Duodenal mucosa (tissue), 2 donors: ENCODE results near the gene SOD3.

Experiments
- H3K27ac ChIP-seq: one replicate; pipeline ENCODE4 v1.7.0; 2013; ENCODE audit warnings: low read depth, low read length
- H3K27me3 ChIP-seq, 2 donors: one replicate each; pipeline ENCODE4 v1.7.0; 2013; ENCODE audit warnings: low read length in 2 of 2, control low read depth in 1 of 2; ENCODE audit not compliant: insufficient read depth in 2 of 2, control insufficient read depth in 1 of 2
- H3K36me3 ChIP-seq, 2 donors: one replicate each; pipeline ENCODE4 v1.7.0; 2013; ENCODE audit warnings: low read length in 2 of 2, control low read depth in 1 of 2; ENCODE audit not compliant: insufficient read depth in 2 of 2, control insufficient read depth in 1 of 2
- H3K4me1 ChIP-seq, 2 donors: one replicate each; pipeline ENCODE4 v1.7.0; 2013; ENCODE audit warnings: low read length in 2 of 2, control low read depth in 1 of 2; ENCODE audit not compliant: insufficient read depth in 2 of 2, control insufficient read depth in 1 of 2
- H3K4me3 ChIP-seq, 2 donors: one replicate each; pipeline ENCODE4 v1.7.0; 2013; ENCODE audit warnings: low read length in 2 of 2, low read depth in 1 of 2
- H3K9ac ChIP-seq, 2 donors: one replicate each; pipeline ENCODE4 v1.7.0; 2013; ENCODE audit warnings: low read length in 2 of 2, low read depth in 1 of 2
- H3K9me3 ChIP-seq, 2 donors: one replicate each; pipeline ENCODE4 v1.7.0; 2013; ENCODE audit warnings: low read length in 2 of 2, control low read depth in 1 of 2; ENCODE audit not compliant: control insufficient read depth in 1 of 2

SOD3 gene

GRCh38 chr4:24774452-24774851, 20.9 kb upstream of the SOD3 start:
- no peaks in the 10 kb centered on the region for H3K36me3 ChIP-seq
- H3K4me1 ChIP-seq: no peaks in the 10 kb centered on the region
- H3K9me3 ChIP-seq: no peaks in the 10 kb centered on the region
- H3K27ac ChIP-seq: no peak overlapping the region
- H3K4me3 ChIP-seq: no peak overlapping the region
- no peak overlapping the region for H3K9ac ChIP-seq
- H3K27me3 ChIP-seq: no peaks in the 10 kb centered on the region

- no peaks in the 10 kb centered on the region for H3K9me3 ChIP-seq
- H3K36me3 ChIP-seq: no peaks in the 10 kb centered on the region
- no peak overlapping the region for H3K27ac ChIP-seq
- H3K9ac ChIP-seq: no peak overlapping the region
- no peaks in the 10 kb centered on the region for H3K27me3 ChIP-seq
- no peaks in the 10 kb centered on the region for H3K4me1 ChIP-seq
- no peak overlapping the region for H3K4me3 ChIP-seq
Observed at GRCh38 chr4:24775032-24775605, 20.3 kb upstream of the SOD3 start.

- Histone ChIP-seq H3K27ac (no peak overlapping the region), H3K4me1 (no peaks in the 10 kb centered on the region), H3K27me3 (no peaks in the 10 kb centered on the region), H3K9ac (no peak overlapping the region), H3K4me3 (no peak overlapping the region), H3K36me3 (no peaks in the 10 kb centered on the region), H3K9me3 (no peaks in the 10 kb centered on the region)
Observed at GRCh38 chr4:24775750-24776149, 19.6 kb upstream of the SOD3 start.

GRCh38 chr4:24777536-24778463, 17.6 kb upstream of the SOD3 start:
- Histone ChIP-seq H3K27ac (no peak overlapping the region), H3K27me3 (peaks cover 0 to under 1% of the 10 kb centered on the region in 2 donors), H3K36me3 (no peaks in the 10 kb centered on the region), H3K9me3 (no peaks in the 10 kb centered on the region), H3K9ac (no peak overlapping the region), H3K4me3 (no peak overlapping the region), H3K4me1 (no peaks in the 10 kb centered on the region)

GRCh38 chr4:24778464-24779225, 16.7 kb upstream of the SOD3 start:
- Histone ChIP-seq H3K9me3 (no peaks in the 10 kb centered on the region), H3K4me1 (no peaks in the 10 kb centered on the region), H3K36me3 (no peaks in the 10 kb centered on the region), H3K27me3 (peaks cover 0 to 5% of the 10 kb centered on the region in 2 donors), H3K4me3 (no peak overlapping the region), H3K9ac (no peak overlapping the region), H3K27ac (no peak overlapping the region)

GRCh38 chr4:24780936-24781495, 14.4 kb upstream of the SOD3 start:
- H3K9ac ChIP-seq: no peak overlapping the region
- no peaks in the 10 kb centered on the region for H3K4me1 ChIP-seq
- H3K27me3 ChIP-seq: peaks cover 0 to 5% of the 10 kb centered on the region in 2 donors
- H3K36me3 ChIP-seq: no peaks in the 10 kb centered on the region
- H3K9me3 ChIP-seq: no peaks in the 10 kb centered on the region
- H3K4me3 ChIP-seq: no peak overlapping the region
- no peak overlapping the region for H3K27ac ChIP-seq

DNA sequence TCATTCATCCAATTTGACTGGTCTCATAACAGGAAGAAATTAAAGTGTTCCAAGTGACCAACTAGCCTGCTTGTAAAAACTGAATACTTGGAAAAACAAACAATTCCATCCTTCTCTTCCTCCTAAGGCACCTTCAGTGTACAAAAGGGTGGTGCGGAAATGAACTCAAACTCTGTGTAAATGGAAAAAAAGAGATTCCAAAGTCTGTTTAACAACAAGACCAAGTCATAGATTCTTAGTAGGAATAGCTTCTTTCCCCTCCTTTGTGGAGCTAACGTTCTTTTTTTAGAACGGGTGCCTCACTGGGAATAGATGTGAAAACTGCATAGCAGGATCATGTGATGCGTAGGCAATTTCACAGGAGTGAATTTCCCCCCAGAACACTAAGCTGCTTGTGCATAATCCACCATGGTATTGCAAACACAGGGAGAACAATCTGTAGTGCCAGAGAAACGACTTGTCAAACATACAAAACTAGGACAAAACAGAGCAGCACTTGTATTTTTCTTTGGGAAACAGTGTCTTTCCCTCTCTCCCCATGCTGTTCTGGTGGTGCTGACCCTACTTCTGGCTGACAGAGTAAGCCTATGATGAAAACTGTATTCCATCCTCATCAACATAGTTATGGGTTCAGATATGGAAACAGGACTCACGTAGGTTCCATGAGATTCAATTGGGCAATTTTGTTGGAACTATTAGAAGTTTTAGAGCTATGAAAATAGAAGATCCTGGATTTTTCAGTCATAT, 13.2 kb upstream of the SOD3 start:
- peaks cover 0 to 5% of the 10 kb centered on the region in 2 donors for H3K27me3 ChIP-seq
- no peak overlapping the region for H3K27ac ChIP-seq
- no peaks in the 10 kb centered on the region for H3K36me3 ChIP-seq
- H3K9me3 ChIP-seq: no peaks in the 10 kb centered on the region
- no peak overlapping the region for H3K4me3 ChIP-seq
- H3K4me1 ChIP-seq: no peaks in the 10 kb centered on the region
- no peak overlapping the region for H3K9ac ChIP-seq

DNA sequence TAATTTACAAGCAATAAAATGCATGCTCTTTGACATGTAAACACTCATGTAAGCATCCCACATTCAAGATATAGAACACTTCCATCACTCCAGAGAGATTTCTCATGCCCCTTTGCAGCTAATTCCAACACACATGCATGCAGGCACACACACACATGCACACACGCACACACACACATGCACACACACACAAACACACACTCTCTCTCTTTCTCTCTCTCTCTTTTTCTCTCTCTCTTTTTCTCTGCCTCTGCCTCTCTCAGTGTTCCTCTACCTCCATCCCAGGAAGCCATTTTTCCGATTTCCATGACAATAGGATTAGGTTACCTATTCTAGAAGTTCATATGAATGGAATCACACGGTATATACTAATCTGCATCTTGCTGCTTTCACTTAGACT, 11.9 kb upstream of the SOD3 start:
- no peaks in the 10 kb centered on the region for H3K36me3 ChIP-seq
- H3K9me3 ChIP-seq: no peaks in the 10 kb centered on the region
- H3K27ac ChIP-seq: no peak overlapping the region
- H3K4me1 ChIP-seq: no peaks in the 10 kb centered on the region
- peaks cover 0 to 5% of the 10 kb centered on the region in 2 donors for H3K27me3 ChIP-seq
- no peak overlapping the region for H3K4me3 ChIP-seq
- H3K9ac ChIP-seq: no peak overlapping the region

GRCh38 chr4:24791043-24791442, 4.3 kb upstream of the SOD3 start:
- H3K4me3 ChIP-seq: no peak overlapping the region
- H3K36me3 ChIP-seq: no peaks in the 10 kb centered on the region
- H3K9me3 ChIP-seq: no peaks in the 10 kb centered on the region
- no peak overlapping the region for H3K27ac ChIP-seq
- peaks cover 0 to 5% of the 10 kb centered on the region in 2 donors for H3K4me1 ChIP-seq
- no peaks in the 10 kb centered on the region for H3K27me3 ChIP-seq
- H3K9ac ChIP-seq: no peak overlapping the region
